PFSK-1 (cell line): Measurements from ENCODE around the gene CLPTM1L.

Source experiments
- FOXP2 ChIP-seq: optimal IDR thresholded peaks from 2 replicates; pipeline ENCODE3; 2011; ENCODE audit warnings: borderline replicate concordance, control low read depth, inconsistent platforms; ENCODE audit not compliant: insufficient read depth; ENCODE audit errors: extremely low read length, extremely low read depth
- POLR2AphosphoS5 ChIP-seq: IDR thresholded peaks from 2 replicates; pipeline ENCODE4 v1.6.1; 2012; ENCODE audit warnings: low read depth, mild to moderate bottlenecking, control low read depth, low read length, moderate library complexity
- SIN3A ChIP-seq: IDR thresholded peaks from 2 replicates; pipeline ENCODE4 v1.6.1; 2012; ENCODE audit warnings: mild to moderate bottlenecking, low read length, moderate library complexity, borderline replicate concordance; ENCODE audit not compliant: insufficient read depth
- TAF1 ChIP-seq: IDR thresholded peaks from 2 replicates; pipeline ENCODE4 v1.6.1; 2012; ENCODE audit warnings: low read length, control low read depth, borderline replicate concordance; ENCODE audit not compliant: insufficient read depth
- TF ChIP-seq, protein P1 (sequence below), 2 experiments: IDR thresholded peaks; 2 replicates each; pipeline versions ENCODE4 v1.6.1 to v1.8.0; 2011 to 2012; ENCODE audit warnings: low read depth in 2 of 2, low read length in 2 of 2, control low read depth in 1 of 2, inconsistent platforms in 1 of 2, mild to moderate bottlenecking in 1 of 2, moderate library complexity in 1 of 2; ENCODE audit not compliant: insufficient read depth in 1 of 2

The CLPTM1L gene

DNA sequence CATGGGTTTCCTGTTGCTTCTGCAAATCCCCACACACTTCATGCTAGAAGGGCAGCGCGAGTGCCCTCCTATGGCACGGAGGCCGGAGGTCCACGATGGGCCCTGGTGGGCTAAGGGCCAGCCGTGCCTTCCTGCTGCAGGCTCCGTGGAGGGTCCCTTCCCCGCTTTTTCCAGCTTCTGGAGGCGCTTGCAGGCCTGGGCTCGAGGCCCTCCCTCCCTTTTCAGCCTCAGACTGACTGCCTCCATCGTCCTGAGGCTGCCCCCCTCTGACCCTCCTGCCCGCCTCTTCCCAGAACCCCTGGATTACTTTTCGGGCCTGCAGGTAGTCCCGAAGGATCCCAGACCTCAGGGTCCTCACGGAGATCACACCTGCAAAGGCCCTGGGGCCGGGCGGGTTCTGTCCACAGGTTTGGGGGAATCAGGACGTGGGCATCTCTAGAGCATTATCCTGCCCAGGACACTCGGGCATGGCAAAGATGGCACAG lies 46.8 kb downstream of the CLPTM1L start:
- TF ChIP-seq, protein P1, sequence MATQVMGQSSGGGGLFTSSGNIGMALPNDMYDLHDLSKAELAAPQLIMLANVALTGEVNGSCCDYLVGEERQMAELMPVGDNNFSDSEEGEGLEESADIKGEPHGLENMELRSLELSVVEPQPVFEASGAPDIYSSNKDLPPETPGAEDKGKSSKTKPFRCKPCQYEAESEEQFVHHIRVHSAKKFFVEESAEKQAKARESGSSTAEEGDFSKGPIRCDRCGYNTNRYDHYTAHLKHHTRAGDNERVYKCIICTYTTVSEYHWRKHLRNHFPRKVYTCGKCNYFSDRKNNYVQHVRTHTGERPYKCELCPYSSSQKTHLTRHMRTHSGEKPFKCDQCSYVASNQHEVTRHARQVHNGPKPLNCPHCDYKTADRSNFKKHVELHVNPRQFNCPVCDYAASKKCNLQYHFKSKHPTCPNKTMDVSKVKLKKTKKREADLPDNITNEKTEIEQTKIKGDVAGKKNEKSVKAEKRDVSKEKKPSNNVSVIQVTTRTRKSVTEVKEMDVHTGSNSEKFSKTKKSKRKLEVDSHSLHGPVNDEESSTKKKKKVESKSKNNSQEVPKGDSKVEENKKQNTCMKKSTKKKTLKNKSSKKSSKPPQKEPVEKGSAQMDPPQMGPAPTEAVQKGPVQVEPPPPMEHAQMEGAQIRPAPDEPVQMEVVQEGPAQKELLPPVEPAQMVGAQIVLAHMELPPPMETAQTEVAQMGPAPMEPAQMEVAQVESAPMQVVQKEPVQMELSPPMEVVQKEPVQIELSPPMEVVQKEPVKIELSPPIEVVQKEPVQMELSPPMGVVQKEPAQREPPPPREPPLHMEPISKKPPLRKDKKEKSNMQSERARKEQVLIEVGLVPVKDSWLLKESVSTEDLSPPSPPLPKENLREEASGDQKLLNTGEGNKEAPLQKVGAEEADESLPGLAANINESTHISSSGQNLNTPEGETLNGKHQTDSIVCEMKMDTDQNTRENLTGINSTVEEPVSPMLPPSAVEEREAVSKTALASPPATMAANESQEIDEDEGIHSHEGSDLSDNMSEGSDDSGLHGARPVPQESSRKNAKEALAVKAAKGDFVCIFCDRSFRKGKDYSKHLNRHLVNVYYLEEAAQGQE (IDR thresholded peaks at IDR 0.05; ENCODE audit: insufficient read depth in 1 of 2, low read depth in 2 of 2, low read length in 2 of 2), result no peak
- TF ChIP-seq TAF1 (no peak), POLR2AphosphoS5 (no peak), SIN3A (no peak), FOXP2 (no peak)

DNA sequence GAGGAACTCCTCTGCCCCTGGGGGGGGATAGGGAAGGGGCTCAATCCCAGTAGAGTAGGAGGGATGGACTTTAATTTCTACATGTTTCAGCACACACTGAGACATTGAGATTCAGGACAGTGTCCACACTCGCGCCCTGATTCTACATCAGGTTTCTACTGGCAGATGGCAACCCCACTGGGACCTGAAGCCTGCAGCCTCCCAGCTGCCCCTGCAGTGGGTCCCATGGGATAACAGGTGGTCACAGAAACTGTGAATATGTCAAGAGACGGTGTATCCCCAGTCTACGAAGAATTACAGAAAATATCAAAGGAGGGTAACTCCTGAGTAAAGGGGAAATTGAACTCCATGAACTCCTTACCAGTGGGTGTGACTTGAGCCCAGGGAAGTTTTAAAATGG lies 47.7 kb downstream of the CLPTM1L start:
- TF ChIP-seq POLR2AphosphoS5 (no peak), TAF1 (no peak), FOXP2 (no peak), SIN3A (no peak)
- TF ChIP-seq, protein P1 (IDR thresholded peaks at IDR 0.05; ENCODE audit: insufficient read depth in 1 of 2, low read depth in 2 of 2, low read length in 2 of 2), result no peak

DNA sequence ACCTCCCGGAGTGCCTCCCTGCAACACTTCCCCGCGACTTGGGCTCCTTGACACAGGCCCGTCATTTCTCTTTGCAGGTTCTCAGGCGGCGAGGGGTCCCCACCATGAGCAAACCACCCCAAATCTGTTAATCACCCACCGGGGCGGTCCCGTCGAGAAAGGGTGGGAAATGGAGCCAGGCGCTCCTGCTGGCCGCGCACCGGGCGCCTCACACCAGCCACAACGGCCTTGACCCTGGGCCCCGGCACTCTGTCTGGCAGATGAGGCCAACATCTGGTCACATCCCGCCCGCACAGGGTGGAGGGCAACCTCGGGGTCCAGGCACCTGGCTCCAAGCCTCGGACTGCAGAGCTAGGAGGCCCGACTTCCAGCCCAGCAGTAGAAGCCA lies 49.3 kb downstream of the CLPTM1L start:
- no peak for TF ChIP-seq SIN3A
- TF ChIP-seq FOXP2, result no peak
- no peak for TF ChIP-seq TAF1
- TF ChIP-seq, protein P1 (IDR thresholded peaks at IDR 0.05; ENCODE audit: insufficient read depth in 1 of 2, low read depth in 2 of 2, low read length in 2 of 2), result no peak
- TF ChIP-seq POLR2AphosphoS5, result no peak

DNA sequence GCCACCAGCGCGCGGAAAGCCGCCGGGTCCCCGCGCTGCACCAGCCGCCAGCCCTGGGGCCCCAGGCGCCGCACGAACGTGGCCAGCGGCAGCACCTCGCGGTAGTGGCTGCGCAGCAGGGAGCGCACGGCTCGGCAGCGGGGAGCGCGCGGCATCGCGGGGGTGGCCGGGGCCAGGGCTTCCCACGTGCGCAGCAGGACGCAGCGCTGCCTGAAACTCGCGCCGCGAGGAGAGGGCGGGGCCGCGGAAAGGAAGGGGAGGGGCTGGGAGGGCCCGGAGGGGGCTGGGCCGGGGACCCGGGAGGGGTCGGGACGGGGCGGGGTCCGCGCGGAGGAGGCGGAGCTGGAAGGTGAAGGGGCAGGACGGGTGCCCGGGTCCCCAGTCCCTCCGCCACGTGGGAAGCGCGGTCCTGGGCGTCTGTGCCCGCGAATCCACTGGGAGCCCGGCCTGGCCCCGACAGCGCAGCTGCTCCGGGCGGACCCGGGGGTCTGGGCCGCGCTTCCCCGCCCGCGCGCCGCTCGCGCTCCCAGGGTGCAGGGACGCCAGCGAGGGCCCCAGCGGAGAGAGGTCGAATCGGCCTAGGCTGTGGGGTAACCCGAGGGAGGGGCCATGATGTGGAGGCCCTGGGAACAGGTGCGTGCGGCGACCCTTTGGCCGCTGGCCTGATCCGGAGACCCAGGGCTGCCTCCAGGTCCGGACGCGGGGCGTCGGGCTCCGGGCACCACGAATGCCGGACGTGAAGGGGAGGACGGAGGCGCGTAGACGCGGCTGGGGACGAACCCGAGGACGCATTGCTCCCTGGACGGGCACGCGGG lies 49.9 kb downstream of the CLPTM1L start, which contains the start of gene TERT:
Gene TERT (minus strand): TSS at position 234 of the 815 bp plus-strand sequence. CDS start 79 bp downstream, at position 155.
- TF ChIP-seq, protein P1 (IDR thresholded peaks at IDR 0.05; ENCODE audit: insufficient read depth in 1 of 2, low read depth in 2 of 2, low read length in 2 of 2), result no peak
- TF ChIP-seq FOXP2 (no peak), POLR2AphosphoS5 (no peak), TAF1 (no peak)
